HG03064 (cell line): Measurements from ENCODE around the gene ZPBP2.
A peak's percentile ranks its signal among the peaks of the same experiment; 100 is the strongest.
"Not testable (repeated sequence)": the region's sequence is repeated elsewhere in the genome, so short reads cannot be mapped to it uniquely, and the experiment has no call there.

Experiments used
- ATAC-seq: cut with Tn5 transposase; IDR thresholded peaks from one replicate; pipeline ENCODE4 v1.9.1; 2021; ENCODE audit warnings: low read depth; ENCODE audit not compliant: unreplicated experiment

The ZPBP2 gene

GRCh38 chr17:39854909-39855308 is 13.1 kb upstream of the ZPBP2 start:
- ATAC-seq = no peak

- not testable (repeated sequence) for ATAC-seq
Measured at GRCh38 chr17:39855911-39856649, 11.9 kb upstream of the ZPBP2 start.

GRCh38 chr17:39861235-39861634 is 6.8 kb upstream of the ZPBP2 start:
- no peak for ATAC-seq

- ATAC-seq = no peak
Measured at GRCh38 chr17:39863244-39863917, 4.6 kb upstream of the ZPBP2 start.

- ATAC-seq = no peak
Measured at GRCh38 chr17:39863918-39864746, 3.9 kb upstream of the ZPBP2 start, which contains the start of gene IKZF3. Gene IKZF3, minus strand, starts transcription at chr17:39864312. Its CDS starts 186 bp downstream, at chr17:39864126.

GRCh38 chr17:39866013-39866730 is 1.8 kb upstream of the ZPBP2 start:
- no peak for ATAC-seq

- peak; percentile 45 for ATAC-seq
Measured at GRCh38 chr17:39867084-39867879, 720 bp upstream of the ZPBP2 start.

- no peak for ATAC-seq
Measured at GRCh38 chr17:39868554-39868942, 546 bp downstream of the ZPBP2 start.

- no peak for ATAC-seq
Measured at GRCh38 chr17:39870776-39871175, 2.8 kb downstream of the ZPBP2 start.

GRCh38 chr17:39871801-39872200 is 3.8 kb downstream of the ZPBP2 start:
- ATAC-seq = no peak

- ATAC-seq = no peak
Measured at GRCh38 chr17:39872751-39873150, 4.7 kb downstream of the ZPBP2 start.

GRCh38 chr17:39886102-39886501 is 18.1 kb downstream of the ZPBP2 start:
- ATAC-seq = not testable (repeated sequence)

- no peak for ATAC-seq
Measured at GRCh38 chr17:39887078-39887477, 19.1 kb downstream of the ZPBP2 start.

GRCh38 chr17:39889200-39889599 is 21.2 kb downstream of the ZPBP2 start:
- no peak for ATAC-seq

GRCh38 chr17:39894681-39895376 is 26.8 kb downstream of the ZPBP2 start:
- ATAC-seq = no peak

- ATAC-seq = no peak
Measured at GRCh38 chr17:39898088-39898487, 30.1 kb downstream of the ZPBP2 start.

GRCh38 chr17:39899215-39899614 is 31.2 kb downstream of the ZPBP2 start:
- no peak for ATAC-seq

GRCh38 chr17:39902027-39902426 is 34.0 kb downstream of the ZPBP2 start:
- ATAC-seq = not testable (repeated sequence)
